GM18505 (cell line): ENCODE data around the gene CEP68.
"Not testable (repeated sequence)": the region's sequence is repeated elsewhere in the genome, so short reads cannot be mapped to it uniquely, and the experiment has no call there.

ENCODE experiments used
- ATAC-seq: cut with Tn5 transposase; IDR thresholded peaks from one replicate; pipeline ENCODE4 v1.9.1; 2021; ENCODE audit not compliant: unreplicated experiment
- POLR2A ChIP-seq: IDR thresholded peaks from 4 replicates; pipeline ENCODE4 v1.6.1; 2011; ENCODE audit warnings: borderline replicate concordance; ENCODE audit not compliant: insufficient read depth, insufficient read length; ENCODE audit errors: extremely low read depth

The CEP68 gene

GRCh38 chr2:65098741-65099140 is 42.5 kb downstream of the CEP68 start:
- ATAC-seq: no peak
- TF ChIP-seq POLR2A: no peak

DNA sequence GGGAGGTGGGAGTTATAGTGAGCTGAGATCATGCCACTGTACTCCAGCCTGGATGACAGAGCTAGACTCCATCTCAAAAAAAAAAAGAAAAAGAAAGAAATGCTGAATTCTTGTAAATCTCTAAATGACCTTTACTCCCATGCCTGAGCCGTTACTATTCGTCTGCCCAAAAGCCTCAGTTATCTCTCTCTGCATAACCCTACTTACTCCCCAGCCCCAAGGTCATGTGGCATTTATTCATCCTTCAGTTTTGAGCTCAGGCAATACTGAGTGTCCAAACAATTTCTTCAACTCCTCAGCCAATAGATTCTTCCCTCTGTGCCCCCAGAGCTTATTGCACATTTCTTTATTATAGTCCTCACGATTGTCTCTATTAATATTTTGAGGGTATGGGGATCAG is 44.9 kb downstream of the CEP68 start:
- no peak for TF ChIP-seq POLR2A
- ATAC-seq: no peak

GRCh38 chr2:65103013-65103715 is 46.9 kb downstream of the CEP68 start:
- no peak for ATAC-seq

DNA sequence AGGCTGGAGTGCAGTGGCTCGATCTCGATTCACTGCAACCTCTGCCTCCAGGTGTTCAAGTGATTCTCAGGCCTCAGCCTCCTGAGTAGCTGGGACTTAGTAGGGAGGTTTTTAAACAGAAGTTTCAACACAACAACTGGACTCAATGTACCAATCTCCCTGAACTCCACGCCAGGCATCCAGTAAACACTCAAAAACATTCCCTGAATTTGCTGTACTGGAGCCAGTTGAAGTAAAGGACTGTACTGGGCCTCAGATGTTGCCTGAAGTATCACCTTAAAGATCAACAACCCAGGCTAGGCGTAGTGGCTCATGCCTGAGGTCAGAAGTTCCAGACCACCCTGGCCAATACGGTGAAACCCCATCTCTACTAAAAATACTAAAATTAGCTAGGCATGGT is 51.3 kb downstream of the CEP68 start:
- TF ChIP-seq POLR2A: no peak
- no peak for ATAC-seq

More at GRCh38 chr2:65103013-65103715, 46.9 kb downstream of the CEP68 start:
- TF ChIP-seq POLR2A: no peak

- ATAC-seq: no peak
- TF ChIP-seq POLR2A: no peak
Observed at GRCh38 chr2:65108780-65109179, 52.6 kb downstream of the CEP68 start.

GRCh38 chr2:65112633-65113032 is 56.4 kb downstream of the CEP68 start:
- TF ChIP-seq POLR2A: no peak
- ATAC-seq: no peak

GRCh38 chr2:65113229-65113628 is 57.0 kb downstream of the CEP68 start:
- ATAC-seq: no peak

DNA sequence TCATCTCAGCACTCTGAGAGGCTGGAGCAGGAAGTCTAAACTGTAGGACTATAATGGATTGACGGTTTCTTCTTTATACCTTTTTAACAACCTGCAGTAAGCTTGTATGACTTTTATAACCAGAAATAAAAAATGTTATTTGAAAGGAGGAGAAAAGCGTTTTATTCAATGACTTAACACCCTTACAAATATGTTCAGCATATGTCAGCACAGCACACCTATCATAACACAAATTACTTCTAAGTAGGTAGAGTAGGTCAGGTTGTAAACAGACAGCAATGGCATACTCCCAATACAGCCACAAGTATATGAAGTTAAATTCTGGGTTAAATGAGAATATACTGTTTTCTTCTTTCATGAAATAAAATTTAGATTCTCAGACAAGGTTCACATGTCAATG is 57.6 kb downstream of the CEP68 start:
- TF ChIP-seq POLR2A: no peak
- no peak for ATAC-seq

More at GRCh38 chr2:65113229-65113628, 57.0 kb downstream of the CEP68 start:
- TF ChIP-seq POLR2A: no peak

DNA sequence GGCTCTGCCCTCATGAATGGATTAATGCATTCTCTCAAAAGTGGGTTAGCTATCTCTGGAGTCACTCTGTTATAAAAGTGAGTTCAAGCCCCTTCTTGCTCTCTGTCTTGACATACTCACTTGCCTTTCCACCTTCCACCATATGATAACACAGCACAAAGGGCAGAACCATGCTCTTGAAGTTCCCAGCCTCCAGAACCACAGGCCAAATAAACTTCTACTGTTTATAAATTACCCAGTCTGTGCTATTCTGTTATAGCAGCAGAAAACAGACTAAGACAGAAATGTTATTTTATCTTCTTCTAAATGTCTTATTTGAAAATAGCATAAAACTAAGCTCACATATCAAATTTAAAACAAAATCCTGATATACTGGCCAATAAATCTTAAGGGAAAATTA is 58.7 kb downstream of the CEP68 start:
- no peak for ATAC-seq
- no peak for TF ChIP-seq POLR2A

DNA sequence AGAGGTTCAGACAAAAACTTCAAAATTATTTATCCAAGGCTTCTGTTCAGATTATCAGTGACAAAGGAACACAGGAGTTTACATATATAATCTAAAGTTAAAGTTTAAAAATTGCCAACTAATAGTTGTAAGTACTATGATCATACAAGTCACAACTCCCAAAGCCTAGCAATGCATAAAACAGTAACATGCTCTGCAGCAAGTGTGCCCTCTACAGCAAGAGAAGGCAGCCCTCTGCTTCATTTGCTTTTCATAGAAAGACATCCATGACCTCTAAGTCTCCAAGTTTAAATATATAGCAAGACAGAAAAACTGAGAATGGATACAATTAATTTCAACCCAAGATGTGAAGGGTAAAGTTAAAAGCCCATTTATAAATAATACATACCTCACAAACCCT is 60.4 kb downstream of the CEP68 start:
- no peak for ATAC-seq
- no peak for TF ChIP-seq POLR2A

DNA sequence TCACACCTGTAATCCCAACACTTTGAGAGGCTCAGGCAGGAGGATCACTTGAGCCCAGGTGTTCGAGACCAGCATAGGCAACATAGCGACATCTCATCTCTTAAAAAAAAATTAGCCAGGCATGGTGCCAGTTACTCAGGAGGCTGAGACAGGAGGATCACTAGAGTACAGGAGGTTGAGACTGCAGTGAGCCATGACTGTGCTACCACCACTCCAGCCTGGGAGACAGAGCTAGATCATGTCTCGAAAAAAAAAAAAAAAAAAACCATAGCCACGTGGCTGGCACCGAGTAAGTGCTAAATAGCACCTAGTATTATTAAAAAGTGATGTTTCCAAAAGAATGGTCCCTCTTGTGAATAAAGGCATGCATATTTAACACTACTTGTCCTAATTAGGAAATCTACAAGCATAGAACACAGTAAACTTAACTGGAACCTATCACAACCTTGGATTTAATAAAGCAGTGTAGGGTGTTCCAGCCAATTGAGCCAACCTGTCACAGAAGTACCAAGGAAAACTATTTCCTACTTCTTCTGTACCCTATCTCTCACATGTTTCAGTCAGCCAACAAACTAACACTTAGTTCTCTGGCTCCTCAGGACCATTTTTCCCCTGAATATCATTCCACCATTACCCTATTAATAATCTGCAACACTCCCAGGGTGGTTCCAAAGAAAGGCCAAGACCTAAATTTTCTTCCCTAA is 64.9 kb downstream of the CEP68 start:
- no peak for TF ChIP-seq POLR2A
- ATAC-seq: no peak

DNA sequence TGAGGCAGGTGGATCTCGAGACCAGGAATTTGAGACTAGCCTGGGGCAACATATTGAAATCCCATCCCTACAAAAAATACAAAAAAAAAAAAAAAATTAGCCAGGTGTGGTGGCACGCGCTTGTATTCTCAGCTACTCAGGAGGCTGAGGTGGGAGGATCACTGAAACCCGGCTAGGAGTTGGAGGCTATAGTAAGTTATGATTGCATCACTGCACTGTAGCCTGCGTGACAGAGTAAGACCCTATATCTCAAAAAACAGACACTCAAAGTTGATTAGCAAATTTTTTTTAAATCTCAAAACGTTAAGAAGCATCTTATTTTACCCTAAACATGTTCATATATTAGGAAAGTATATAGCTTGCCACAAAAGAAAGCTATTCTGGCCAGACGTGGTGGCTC is 66.1 kb downstream of the CEP68 start:
- no peak for TF ChIP-seq POLR2A
- ATAC-seq: no peak

DNA sequence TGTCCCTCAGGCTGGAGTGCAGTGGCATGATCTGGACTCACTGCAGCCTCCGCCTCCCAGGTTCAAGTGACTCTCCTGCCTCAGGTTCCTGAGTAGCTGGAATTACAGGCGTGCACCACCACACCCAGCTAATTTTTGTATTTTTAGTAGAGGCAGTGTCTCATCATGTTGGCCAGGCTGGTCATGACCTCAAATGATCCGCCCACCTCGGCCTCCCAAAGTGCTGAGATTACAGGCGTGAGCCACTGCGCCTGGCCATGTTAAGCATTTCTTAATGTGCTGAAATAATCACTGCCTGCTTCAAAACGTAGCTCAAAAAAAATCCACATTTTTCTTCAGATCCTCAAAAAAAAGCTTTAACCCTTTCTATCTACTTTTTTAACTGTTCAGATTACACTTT is 69.2 kb downstream of the CEP68 start:
- ATAC-seq: not testable (repeated sequence)
